Duodenal mucosa (tissue), 2 donors: Measurements from ENCODE around the gene CPE.
A peak's percentile ranks its signal among the peaks of the same experiment; 100 is the strongest.

ENCODE experiments used
- H3K27ac ChIP-seq: one replicate; pipeline ENCODE4 v1.7.0; 2013; ENCODE audit warnings: low read depth, low read length
- H3K27me3 ChIP-seq, 2 donors: one replicate each; pipeline ENCODE4 v1.7.0; 2013; ENCODE audit warnings: low read length in 2 of 2, control low read depth in 1 of 2; ENCODE audit not compliant: insufficient read depth in 2 of 2, control insufficient read depth in 1 of 2
- H3K36me3 ChIP-seq, 2 donors: one replicate each; pipeline ENCODE4 v1.7.0; 2013; ENCODE audit warnings: low read length in 2 of 2, control low read depth in 1 of 2; ENCODE audit not compliant: insufficient read depth in 2 of 2, control insufficient read depth in 1 of 2
- H3K4me1 ChIP-seq, 2 donors: one replicate each; pipeline ENCODE4 v1.7.0; 2013; ENCODE audit warnings: low read length in 2 of 2, control low read depth in 1 of 2; ENCODE audit not compliant: insufficient read depth in 2 of 2, control insufficient read depth in 1 of 2
- H3K4me3 ChIP-seq, 2 donors: one replicate each; pipeline ENCODE4 v1.7.0; 2013; ENCODE audit warnings: low read length in 2 of 2, low read depth in 1 of 2
- H3K9ac ChIP-seq, 2 donors: one replicate each; pipeline ENCODE4 v1.7.0; 2013; ENCODE audit warnings: low read length in 2 of 2, low read depth in 1 of 2
- H3K9me3 ChIP-seq, 2 donors: one replicate each; pipeline ENCODE4 v1.7.0; 2013; ENCODE audit warnings: low read length in 2 of 2, control low read depth in 1 of 2; ENCODE audit not compliant: control insufficient read depth in 1 of 2

Gene CPE

DNA sequence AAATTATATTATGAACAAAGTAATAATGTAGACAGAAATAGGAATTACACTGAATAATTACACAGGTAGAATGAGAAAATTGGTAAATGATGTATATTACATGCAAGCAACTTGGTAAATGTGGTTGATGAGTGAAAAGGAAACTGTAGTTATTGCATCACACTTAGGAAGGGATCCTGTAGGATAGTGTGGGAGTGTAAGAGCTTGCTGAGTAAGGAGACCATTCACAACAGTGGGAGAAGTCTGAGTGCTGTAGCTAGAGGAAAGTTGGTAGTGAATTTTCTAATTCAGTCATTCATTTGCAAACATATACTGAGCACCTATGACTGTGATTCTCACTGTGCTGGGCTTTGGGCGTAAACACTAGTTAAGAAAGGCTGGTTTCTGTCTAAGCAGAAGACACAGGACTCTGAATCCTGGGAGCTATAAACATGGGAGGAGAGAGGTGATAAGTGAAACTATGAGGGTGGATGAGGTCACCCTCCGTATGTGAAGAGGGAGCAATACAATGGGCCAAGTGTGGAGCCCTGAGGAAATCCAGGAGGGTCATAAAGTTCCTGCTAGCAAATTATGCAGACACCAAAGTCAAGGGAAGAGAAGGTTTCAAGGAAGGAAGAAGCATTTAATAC is 14.2 kb upstream of the CPE start:
- Histone ChIP-seq H3K9ac (no peak overlapping the region), H3K27ac (no peak overlapping the region), H3K27me3 (no peaks in the 10 kb centered on the region), H3K4me3 (no peak overlapping the region), H3K4me1 (peaks cover 6 to 10% of the 10 kb centered on the region in 2 donors), H3K36me3 (no peaks in the 10 kb centered on the region), H3K9me3 (no peaks in the 10 kb centered on the region)

- Histone ChIP-seq H3K27me3 (no peaks in the 10 kb centered on the region), H3K4me3 (no peak overlapping the region), H3K9me3 (no peaks in the 10 kb centered on the region), H3K36me3 (no peaks in the 10 kb centered on the region), H3K9ac (no peak overlapping the region), H3K4me1 (peaks cover 6 to 10% of the 10 kb centered on the region in 2 donors), H3K27ac (no peak overlapping the region)
Measured at GRCh38 chr4:165367040-165367439, 11.8 kb upstream of the CPE start.

DNA sequence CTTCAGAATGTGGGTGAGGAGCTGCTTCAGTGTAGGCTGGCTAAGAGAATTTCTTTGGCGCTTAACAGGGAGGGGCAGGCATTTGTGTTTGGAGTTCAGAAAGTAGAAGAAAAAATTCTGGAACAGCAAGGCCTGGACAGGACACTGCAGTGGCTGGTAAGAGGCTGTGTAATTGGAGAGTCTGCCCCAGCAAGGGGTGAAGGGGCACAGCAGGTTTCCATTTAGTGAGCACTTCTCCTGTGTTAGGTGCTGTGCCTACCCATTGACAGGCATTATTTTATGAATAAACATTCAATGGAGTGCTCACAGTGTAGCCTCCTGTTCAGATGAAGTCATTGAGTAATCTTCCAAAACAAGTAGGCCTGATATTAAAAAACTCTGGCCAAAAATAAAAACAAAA is 10.7 kb upstream of the CPE start:
- Histone ChIP-seq H3K9ac (no peak overlapping the region), H3K36me3 (no peaks in the 10 kb centered on the region), H3K27ac (no peak overlapping the region), H3K4me3 (no peak overlapping the region), H3K9me3 (no peaks in the 10 kb centered on the region), H3K27me3 (no peaks in the 10 kb centered on the region), H3K4me1 (peaks cover 6 to 10% of the 10 kb centered on the region in 2 donors)

DNA sequence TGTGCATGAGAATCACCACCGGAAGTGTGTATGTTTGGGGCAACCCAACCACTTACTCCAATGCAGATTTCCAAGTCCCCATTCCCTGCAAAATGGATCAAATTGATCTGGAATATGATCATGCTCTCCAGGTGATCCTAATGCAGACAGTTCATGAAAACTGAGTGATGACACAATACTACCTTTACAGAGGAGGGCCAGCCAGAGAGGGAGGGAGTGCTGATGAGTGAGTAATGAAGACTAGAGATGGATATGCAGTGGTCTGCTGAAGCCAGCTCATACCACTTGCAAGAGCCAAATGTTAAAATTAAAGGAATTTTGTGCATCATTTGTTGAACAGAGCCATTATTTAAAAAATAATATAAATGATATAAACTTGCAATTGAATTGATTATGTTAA is 10.2 kb upstream of the CPE start:
- Histone ChIP-seq H3K4me1 (peaks cover 6 to 10% of the 10 kb centered on the region in 2 donors), H3K27ac (no peak overlapping the region), H3K36me3 (no peaks in the 10 kb centered on the region), H3K4me3 (no peak overlapping the region), H3K9me3 (no peaks in the 10 kb centered on the region), H3K9ac (no peak overlapping the region), H3K27me3 (no peaks in the 10 kb centered on the region)

DNA sequence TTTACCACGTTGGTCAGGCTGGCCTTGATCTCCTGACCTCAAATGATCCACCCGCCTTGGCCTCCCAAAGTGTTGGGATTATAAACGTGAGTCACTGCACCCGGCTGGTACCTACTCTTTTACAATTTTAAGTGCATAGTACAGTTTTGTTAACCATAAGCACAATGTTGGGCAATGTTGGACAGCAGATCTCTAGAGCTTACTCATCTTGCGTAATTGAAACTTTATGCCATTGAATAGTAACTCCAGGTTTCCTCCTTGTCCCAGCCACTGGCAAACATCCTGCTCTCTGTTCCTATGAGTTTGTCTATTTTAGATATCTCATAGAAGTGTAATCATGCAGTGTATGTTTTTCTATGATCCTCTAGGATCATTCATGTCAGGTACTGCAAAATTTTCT is 9.3 kb upstream of the CPE start:
- Histone ChIP-seq H3K27ac (no peak overlapping the region), H3K9ac (no peak overlapping the region), H3K36me3 (no peaks in the 10 kb centered on the region), H3K4me3 (no peak overlapping the region), H3K27me3 (no peaks in the 10 kb centered on the region), H3K9me3 (no peaks in the 10 kb centered on the region), H3K4me1 (peaks cover 6 to 8% of the 10 kb centered on the region in 2 donors)

DNA sequence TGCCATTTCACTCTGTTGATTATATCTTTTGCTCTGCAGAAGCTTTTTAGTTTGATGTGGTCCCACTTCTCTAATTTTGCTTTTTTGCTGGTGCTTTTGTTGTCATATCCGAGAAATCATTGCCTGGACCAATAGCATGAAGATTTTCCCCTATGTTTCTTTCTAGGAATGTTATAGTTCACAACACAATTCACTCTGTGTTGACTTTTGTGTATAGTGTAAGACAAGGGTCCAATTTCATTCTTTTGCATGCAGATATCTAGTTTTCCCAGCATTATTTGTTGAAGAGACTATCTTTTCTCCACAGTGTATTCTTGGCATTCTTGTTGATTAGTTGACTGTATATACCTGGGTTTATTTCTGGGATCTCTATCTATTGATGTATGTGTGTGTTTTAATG is 8.3 kb upstream of the CPE start:
- Histone ChIP-seq H3K9ac (no peak overlapping the region), H3K4me1 (no peaks in the 10 kb centered on the region), H3K27me3 (no peaks in the 10 kb centered on the region), H3K27ac (no peak overlapping the region), H3K9me3 (no peaks in the 10 kb centered on the region), H3K36me3 (no peaks in the 10 kb centered on the region), H3K4me3 (no peak overlapping the region)

DNA sequence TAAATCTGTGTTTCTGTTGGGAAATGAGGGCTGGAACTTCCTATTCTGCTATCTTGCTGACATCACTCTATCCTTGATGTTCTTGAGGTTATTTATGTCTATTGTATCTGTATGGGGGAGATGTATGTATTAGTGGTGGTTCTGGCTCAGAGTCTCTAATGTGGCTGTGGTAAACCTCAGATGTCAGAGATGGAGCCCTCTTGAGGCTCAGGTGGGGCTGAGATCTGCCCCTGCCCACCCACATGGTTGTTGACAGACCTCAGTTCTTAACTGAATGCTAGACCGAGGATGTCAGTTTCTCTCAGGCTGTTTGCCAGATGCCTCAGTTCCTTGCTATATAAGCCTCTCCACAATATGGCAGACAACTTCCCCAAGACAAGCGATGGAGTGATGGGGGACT is 3.3 kb upstream of the CPE start:
- Histone ChIP-seq H3K27ac (no peak overlapping the region), H3K9me3 (no peaks in the 10 kb centered on the region), H3K9ac (no peak overlapping the region), H3K4me1 (no peaks in the 10 kb centered on the region), H3K27me3 (peaks cover 6 to 25% of the 10 kb centered on the region in 2 donors), H3K36me3 (no peaks in the 10 kb centered on the region), H3K4me3 (no peak overlapping the region)

DNA sequence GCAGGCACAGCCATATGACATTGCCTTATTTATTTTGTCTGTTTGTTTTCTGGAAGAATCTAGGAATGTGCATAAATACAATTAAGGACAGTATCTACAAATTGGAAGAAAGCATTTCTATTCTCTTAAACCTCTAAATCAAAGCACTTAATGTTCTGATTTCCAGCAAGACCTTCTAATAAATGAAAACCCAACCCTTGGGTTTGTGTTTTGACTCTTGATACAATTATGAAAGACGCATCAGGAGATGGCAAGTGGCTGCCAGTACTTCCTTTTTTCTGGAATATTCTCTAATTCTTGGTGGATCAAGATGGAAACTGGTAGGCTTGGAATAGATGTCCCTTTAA is 437 bp upstream of the CPE start:
- H3K27me3 ChIP-seq, result peaks cover 6 to 25% of the 10 kb centered on the region in 2 donors
- peak overlapping the region in 1 of 2 donors; percentile 55 for H3K9ac ChIP-seq
- no peaks in the 10 kb centered on the region for H3K4me1 ChIP-seq
- no peaks in the 10 kb centered on the region for H3K36me3 ChIP-seq
- no peaks in the 10 kb centered on the region for H3K9me3 ChIP-seq
- H3K27ac ChIP-seq, result no peak overlapping the region
- peak overlapping the region; percentile 62 to 69 for H3K4me3 ChIP-seq

- Histone ChIP-seq H3K4me1 (no peaks in the 10 kb centered on the region), H3K9ac (no peak overlapping the region), H3K9me3 (no peaks in the 10 kb centered on the region), H3K27ac (no peak overlapping the region), H3K4me3 (no peak overlapping the region), H3K27me3 (peaks cover 6 to 25% of the 10 kb centered on the region in 2 donors), H3K36me3 (no peaks in the 10 kb centered on the region)
Measured at GRCh38 chr4:165379678-165380064, 863 bp downstream of the CPE start.

DNA sequence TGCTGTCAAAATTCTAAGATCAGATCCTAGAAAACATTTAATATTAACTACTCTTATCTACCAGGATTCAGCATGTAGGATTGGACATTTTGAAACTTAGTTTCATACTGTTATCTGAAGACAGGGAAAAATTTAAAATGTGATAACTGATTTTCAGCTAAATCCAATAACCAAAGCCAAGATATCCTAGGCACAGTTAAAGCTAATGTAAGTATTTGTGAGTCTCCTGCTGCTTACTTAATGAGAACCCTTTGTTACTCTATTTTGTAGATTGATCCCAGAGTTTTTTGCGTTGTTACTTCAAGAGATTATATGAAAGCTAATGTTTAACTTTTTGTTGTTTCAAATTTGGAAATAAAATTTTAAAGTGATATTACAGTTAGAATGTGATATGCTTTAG is 2.0 kb downstream of the CPE start:
- Histone ChIP-seq H3K4me3 (no peak overlapping the region), H3K9me3 (no peaks in the 10 kb centered on the region), H3K36me3 (no peaks in the 10 kb centered on the region), H3K4me1 (no peaks in the 10 kb centered on the region), H3K27ac (no peak overlapping the region), H3K9ac (no peak overlapping the region), H3K27me3 (peaks cover 6 to 25% of the 10 kb centered on the region in 2 donors)
